HG03565 (cell line): ENCODE measurements around the gene ZNF283.
"Not testable (repeated sequence)": the region's sequence is repeated elsewhere in the genome, so short reads cannot be mapped to it uniquely, and the experiment has no call there.

Experiments
- ATAC-seq: cut with Tn5 transposase; IDR thresholded peaks from one replicate; pipeline ENCODE4 v1.9.1; 2021; ENCODE audit warnings: mild to moderate bottlenecking, moderate library complexity; ENCODE audit not compliant: unreplicated experiment

ZNF283 gene

GRCh38 chr19:43799502-43800142 is 27.5 kb upstream of the ZNF283 start:
- ATAC-seq = no peak

- ATAC-seq = no peak
Observed at GRCh38 chr19:43802216-43802951, 24.7 kb upstream of the ZNF283 start, which contains the start of gene LYPD5. Gene LYPD5, minus strand, starts transcription at chr19:43802447. Its CDS starts 67 bp downstream, at chr19:43802380.

DNA sequence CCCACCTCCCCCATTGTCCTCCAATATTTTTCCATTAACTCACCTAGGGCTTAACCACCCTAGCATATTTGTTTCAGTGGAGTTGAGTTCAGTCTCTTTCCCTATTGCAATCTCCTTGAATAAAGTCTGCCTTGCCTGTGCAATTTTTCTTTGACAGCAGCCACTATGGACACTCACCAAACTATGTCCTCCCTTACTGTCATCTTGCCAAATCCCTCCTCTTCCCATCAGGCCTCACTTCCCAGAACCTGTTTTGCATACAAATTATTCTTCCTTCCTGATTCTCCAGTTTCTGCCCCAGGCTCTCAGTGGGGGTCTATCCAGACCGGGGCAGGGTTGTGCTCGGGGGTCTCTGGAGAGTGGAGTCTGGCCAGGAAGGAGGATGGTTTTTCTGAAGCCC is 22.7 kb upstream of the ZNF283 start:
- ATAC-seq = no peak

- ATAC-seq = not testable (repeated sequence)
Observed at GRCh38 chr19:43806401-43806800, 20.7 kb upstream of the ZNF283 start.

DNA sequence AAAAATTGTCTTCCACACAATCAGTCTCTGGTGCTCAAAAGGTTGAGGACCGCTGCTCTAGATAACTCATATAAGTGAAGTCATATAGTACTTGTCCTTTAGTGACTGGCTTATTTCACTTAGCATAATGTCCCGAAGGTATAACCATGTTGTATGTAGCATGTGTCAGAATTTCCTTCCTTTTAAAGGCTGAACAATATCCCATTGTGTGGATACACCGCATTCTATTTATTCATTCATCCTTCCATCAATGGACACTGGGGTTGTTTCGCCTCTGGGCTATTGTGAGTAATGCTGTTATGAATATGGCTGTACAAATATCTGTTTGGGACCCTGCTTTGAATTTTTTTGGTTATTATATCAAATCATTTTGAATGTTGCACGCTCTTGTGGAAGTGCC is 20.3 kb upstream of the ZNF283 start:
- ATAC-seq = no peak

- no peak for ATAC-seq
Observed at GRCh38 chr19:43807651-43808050, 19.5 kb upstream of the ZNF283 start.

DNA sequence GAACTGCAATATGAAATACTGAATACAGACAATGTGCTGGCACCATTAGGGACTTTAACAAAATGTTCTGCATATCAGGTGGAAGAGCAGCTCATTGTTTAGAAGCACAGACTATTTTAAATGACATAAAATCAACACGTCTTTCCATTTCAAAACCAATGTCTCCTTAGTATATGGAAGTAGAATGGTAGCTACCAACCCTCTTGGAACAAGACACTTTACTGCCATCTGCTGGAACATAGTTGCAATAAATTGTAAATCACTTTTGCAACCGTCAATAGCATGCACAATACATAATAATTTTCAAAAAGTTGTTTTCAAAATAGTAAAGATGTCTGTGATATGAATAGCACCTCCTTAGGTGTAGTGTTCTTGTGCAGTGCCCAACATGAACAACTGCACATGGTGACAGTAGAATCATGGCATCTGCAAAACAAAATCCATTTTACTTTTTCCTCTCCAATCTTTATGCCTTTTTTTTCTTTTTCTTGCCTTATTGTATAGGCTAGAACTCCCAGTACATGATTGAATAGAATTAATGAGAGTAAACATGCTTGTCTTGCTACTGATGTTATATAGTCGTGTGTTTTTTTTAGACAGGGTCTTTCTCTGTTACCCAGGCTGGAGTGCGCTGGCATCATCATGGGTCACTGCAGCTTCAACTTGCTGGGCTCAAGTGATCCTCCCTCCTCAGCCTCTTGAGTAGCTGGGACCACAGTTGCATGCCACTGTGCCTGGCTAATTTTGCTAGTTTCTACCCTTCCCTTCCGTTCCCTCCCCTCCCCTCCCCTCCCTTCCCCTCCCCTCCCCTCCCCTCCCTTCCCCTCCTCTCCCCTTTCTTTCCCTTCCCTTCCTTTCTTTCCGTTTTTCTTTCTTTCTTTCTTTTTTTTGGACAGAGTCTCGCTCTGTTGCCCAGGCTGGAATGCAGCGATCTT is 17.1 kb upstream of the ZNF283 start:
- no peak for ATAC-seq

DNA sequence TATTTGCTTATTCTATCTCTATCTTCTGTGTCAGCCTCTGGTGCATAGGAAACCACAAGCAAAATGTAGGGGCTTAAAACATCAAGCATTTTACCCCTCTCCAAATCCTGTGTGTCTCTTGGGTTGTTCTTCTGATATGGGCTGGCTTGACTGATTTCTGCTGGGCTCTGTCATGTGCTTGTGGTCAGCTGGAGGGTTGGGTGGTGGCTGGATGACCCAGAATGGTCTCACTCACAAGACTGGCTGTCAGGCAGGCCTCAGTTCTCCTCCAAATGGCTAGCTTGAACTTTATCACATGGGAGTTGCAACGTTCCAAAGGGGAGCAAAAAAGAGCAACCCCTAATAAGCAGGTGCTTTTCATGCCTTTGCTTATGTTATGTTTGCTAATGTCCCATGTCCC is 15.3 kb upstream of the ZNF283 start:
- ATAC-seq = no peak

DNA sequence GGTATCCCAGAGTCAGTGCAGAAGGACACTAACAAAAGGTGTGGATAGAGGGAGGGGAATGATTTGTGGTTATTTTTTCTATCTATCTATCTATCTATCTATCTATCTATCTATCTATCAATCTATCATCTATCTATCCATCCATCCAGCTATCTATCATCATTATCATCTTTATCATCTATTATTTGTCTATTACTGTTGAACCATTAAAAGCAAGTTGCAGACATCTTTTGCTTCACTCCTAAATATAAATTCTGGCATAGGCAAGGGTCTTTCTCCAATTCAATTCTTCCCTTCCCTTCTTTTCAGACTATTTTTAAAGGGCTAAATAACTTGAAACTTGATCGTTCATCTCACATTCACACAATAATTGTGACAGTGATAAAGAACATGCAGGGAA is 14.9 kb upstream of the ZNF283 start:
- no peak for ATAC-seq

DNA sequence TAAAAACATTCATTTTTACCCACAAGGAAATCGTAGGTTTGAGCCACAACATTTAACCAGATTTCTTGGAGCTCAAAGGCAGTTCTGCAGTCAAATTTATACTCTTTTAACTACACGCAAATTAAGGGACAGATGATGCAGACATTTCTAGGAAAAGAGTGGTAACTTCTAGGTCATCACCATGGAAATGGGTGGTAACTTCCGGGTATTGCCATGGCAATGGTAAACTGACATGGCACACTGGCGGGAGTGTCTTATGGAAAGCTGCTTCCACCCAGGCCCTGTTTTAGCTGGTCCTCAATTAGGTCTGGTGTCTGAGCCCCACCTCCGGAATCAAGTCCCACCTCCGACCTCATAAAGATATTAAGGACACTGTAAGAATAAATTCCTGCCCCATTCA is 14.4 kb upstream of the ZNF283 start:
- ATAC-seq = no peak

DNA sequence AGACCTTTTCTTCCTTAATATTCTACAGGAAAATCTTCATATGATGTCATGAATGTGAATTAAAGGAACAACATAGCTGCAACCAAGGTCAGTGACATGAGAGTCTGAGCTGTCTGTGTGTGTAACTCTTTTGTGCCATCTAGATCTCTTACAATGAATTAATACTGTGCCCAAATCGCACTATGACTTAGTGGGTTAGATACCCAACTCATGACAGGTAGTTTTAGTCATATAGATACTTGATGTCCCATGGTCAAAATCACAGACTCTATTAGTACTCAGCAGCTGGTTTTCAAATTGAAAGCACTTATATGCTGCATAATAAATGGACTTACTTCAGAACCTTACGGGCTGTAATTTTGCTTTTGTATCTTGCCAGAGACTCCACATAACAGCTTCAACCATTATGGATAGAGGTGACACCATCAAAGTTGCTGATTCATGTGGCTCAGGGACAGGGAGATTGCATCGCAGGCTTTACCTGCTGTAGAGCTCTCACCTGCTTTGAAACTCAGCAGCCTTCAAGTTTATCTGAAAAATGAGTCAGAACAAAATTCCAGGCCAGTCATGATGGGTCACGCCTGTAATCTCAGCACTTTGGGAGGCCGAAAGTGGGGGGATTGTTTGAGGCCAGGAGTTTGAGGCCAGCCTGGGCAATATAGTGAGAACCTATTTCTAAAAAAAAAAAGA is 12.3 kb upstream of the ZNF283 start:
- no peak for ATAC-seq

DNA sequence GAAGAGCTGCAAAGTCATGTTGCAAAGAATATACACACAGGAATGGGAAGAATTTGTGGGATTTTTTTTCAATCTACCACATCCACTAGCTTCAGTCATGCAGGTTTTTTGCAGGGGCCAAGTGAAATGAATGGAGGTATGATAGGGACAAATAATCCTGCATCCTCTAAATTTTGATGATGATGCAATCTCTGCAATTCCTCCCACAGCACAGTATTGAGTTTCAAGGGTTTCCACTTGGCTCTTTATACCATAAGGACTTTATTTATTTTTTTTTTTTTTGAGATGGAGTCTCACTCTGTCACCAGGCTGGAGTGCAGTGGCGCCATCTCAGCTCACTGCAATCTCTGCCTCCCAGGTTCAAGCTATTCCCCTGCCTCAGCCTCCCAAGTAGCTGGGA is 9.7 kb upstream of the ZNF283 start:
- ATAC-seq = not testable (repeated sequence)

GRCh38 chr19:43818500-43818899 is 8.6 kb upstream of the ZNF283 start:
- ATAC-seq = no peak

DNA sequence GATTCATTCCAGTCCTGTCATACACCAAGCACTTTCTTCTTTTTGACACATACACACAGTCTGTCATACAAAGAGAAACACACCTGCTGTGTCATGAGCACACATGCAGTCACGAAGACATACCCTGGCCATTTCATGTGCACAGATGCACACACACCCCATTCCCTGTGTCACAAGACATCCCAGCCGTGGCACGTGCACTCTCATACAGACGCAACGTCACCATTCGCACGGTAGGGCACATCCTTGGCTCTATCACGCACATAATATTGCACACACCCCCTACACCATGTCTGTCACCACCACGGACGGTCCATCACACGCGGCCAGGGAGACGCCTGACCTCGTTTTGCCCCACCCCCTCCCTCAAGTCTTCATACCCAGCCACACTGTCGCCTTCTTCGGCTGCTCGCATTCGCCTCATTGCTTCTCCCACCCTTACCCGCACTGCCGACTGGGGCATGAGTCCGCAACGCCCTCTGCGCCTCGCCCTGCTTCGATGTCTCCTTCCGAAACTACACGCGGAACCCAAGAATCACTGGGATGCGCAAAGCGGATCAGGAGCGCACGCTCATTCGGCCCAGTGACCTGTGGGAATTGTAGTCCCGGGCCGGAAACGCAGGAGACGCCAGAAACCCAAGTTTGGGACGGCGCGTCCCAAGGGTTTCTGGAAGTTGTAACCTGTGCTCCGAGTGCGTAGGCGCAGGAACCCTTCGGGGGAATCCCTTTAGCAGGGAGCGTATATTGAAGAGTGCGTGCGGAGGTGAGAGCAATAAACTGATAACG is 6.8 kb upstream of the ZNF283 start:
- no peak for ATAC-seq

- ATAC-seq = no peak
Observed at GRCh38 chr19:43820884-43821215, 6.3 kb upstream of the ZNF283 start.

DNA sequence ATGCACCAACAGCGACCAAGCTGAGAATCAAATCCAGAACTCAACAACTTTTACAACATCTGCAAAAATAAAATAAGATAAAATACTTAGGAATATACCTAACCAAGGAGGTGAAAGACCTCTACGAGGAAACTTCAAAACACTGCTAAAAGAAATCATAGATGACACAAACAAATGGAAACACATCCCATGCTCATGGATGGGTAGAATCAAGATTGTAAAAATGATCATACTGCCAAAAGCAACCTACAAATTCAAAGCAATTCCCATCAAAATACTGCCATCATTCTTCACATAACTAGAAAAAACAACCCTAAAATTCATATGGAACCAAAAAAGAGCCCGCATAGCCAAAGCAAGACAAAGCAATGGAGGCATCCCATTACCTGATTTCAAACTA is 3.3 kb upstream of the ZNF283 start:
- ATAC-seq = not testable (repeated sequence)

DNA sequence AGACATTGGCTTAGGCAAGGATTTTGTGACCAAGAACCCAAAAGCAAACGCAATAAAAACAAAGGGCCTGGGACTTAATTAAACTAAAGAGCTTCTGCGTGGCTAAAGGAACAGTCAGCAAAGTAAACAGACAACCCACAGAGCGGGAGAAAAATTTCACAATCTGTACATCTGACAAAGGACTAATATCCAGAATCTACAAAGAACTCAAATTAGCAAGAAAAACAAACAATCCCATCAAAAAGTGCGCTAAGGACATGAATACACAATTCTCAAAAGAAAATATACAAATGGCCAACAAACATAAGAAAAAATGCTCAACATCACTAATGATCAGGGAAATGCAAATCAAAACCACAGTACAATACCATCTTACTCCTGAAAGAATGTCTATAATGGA is 2.5 kb upstream of the ZNF283 start:
- not testable (repeated sequence) for ATAC-seq

DNA sequence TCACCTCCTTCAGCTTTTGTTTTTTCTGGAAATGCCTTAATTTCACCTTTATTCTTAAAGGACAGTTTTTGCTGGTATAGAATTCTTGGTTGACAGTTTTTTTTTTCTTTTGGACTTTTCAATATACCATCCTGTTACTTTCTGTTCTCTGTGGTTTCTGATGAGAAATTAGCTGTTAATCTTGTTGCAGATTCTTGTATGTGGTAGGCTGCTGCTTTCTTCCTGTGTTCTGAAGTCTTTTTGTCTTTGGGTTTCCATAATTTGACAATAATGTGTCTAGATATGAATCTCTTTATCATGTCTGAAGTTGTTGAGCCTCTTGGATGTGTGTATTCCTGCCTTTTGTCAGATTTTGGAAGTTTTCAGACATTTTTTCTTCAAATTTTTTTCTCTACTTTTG is 12.0 kb downstream of the ZNF283 start:
- ATAC-seq = no peak

- ATAC-seq = no peak
Observed at GRCh38 chr19:43842007-43842406, 14.9 kb downstream of the ZNF283 start.

- no peak for ATAC-seq
Observed at GRCh38 chr19:43847246-43847645, 20.1 kb downstream of the ZNF283 start.
